SK-N-SH (cell line): ENCODE data around the gene MRPL2. TPM values are rescaled to one million over a fixed set of nuclear protein-coding genes. Genes with fewer than 3 reads are reported as not detected.

Experiments
- CHD2 ChIP-seq: fragments of 150-350 bp; IDR thresholded peaks from 2 replicates; pipeline ENCODE4 v1.6.1; 2018; ENCODE audit warnings: low read length; ENCODE audit not compliant: partially characterized antibody
- EZH2phosphoT487 ChIP-seq: fragments of 200-600 bp; sonication (generic); IDR thresholded peaks from 2 replicates; pipeline ENCODE4 v1.6.1; 2017; ENCODE audit warnings: low read depth, mixed run types, mild to moderate bottlenecking, antibody characterized with exemption, moderate library complexity, borderline replicate concordance
- FOXJ3 ChIP-seq: sonication (generic); formaldehyde crosslinking; IDR thresholded peaks from 2 replicates; pipeline ENCODE4 v1.5.1; 2020; ENCODE audit warnings: mild to moderate bottlenecking, missing genetic modification reagents
- GABPA ChIP-seq: IDR thresholded peaks from 2 replicates; pipeline ENCODE4 v1.4.0; 2012; ENCODE audit warnings: low read depth, mild to moderate bottlenecking
- GATA2 ChIP-seq: sonication (generic); formaldehyde crosslinking; IDR thresholded peaks from 2 replicates; pipeline ENCODE4 v1.5.0; 2020; ENCODE audit warnings: mild to moderate bottlenecking, missing genetic modification reagents
- MEF2A ChIP-seq: IDR thresholded peaks from 2 replicates; pipeline ENCODE4 v1.4.0; 2012; ENCODE audit warnings: low read depth, borderline replicate concordance
- NFIC ChIP-seq: IDR thresholded peaks from 2 replicates; pipeline ENCODE4 v1.4.0; 2012; ENCODE audit warnings: borderline replicate concordance
- POLR2AphosphoS5 ChIP-seq: IDR thresholded peaks from 2 replicates; pipeline ENCODE4 v1.6.1; 2012; ENCODE audit warnings: low read depth, low read length
- RAD21 ChIP-seq: IDR thresholded peaks from 2 replicates; pipeline ENCODE4 v1.6.1; 2012; ENCODE audit warnings: mild to moderate bottlenecking, low read length
- SIN3A ChIP-seq: IDR thresholded peaks from 2 replicates; pipeline ENCODE4 v1.6.1; 2012; ENCODE audit warnings: low read depth, mild to moderate bottlenecking, low read length, moderate library complexity, borderline replicate concordance
- TCF12 ChIP-seq: IDR thresholded peaks from 2 replicates; pipeline ENCODE4 v1.4.0; 2012
- polyA plus RNA-seq, 3 experiments: library from polyadenylated mRNA; depleted of rRNA; stranded (reverse); fragments of >200 nt; gene quantifications; 2 replicates each; pipeline ENCODE4 v1.2.3, GENCODE V29; 2012
- TF ChIP-seq, protein P1 (sequence below): IDR thresholded peaks from 2 replicates; pipeline ENCODE4 v1.6.1; 2012; ENCODE audit warnings: mild to moderate bottlenecking, low read depth, low read length, moderate library complexity
- TF ChIP-seq, protein P2 (sequence below): IDR thresholded peaks from 2 replicates; pipeline ENCODE4 v1.4.0; 2012; ENCODE audit warnings: low read depth
- TF ChIP-seq, protein P3 (sequence below): IDR thresholded peaks from 2 replicates; pipeline ENCODE4 v1.4.0; 2012; ENCODE audit warnings: low read depth, borderline replicate concordance
- TF ChIP-seq, protein P4 (sequence below): IDR thresholded peaks from 2 replicates; pipeline ENCODE4 v1.4.0; 2012; ENCODE audit warnings: low read depth, borderline replicate concordance
- TF ChIP-seq, protein P5 (sequence below): fragments of 200-600 bp; sonication (generic); IDR thresholded peaks from 2 replicates; pipeline ENCODE4 v1.6.1; 2017; ENCODE audit warnings: antibody characterized with exemption, mild to moderate bottlenecking, moderate library complexity

The MRPL2 gene
- polyA plus RNA-seq, 1 of the 3 experiments (the other 2 are of a cell fraction), result 64.7 TPM

DNA sequence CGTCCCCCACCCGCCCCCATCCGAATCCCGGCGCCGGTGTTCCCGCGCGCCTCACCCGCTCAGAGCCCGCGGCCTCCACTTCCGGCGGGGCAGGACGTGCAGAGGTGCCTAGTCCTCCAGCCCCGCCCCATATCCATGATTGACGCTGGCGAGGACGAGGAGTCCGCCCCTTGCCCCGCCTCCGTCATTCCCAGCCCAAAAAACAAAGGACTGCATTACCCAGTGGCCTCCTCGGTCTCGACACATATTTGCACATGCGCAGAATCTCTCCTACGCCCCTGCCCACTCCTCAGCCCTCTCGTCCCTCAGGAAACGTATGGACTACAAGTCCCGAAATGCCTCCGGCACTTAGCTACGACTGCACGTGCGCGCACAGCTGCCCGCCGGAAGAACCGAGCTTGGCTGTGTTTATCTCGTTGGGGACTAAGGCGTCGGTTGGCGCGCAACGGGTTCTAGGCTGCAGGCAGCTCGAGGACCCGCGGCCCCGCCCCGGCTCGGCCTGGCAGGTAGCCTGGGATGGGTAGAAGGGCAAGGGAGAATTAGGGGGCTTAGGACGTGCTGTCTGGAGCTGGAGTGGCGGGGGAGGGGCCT lies 45.3 kb downstream of the MRPL2 start, which contains the start of the genes KLHDC3 and MEA1 (continued):
- TF ChIP-seq, protein P1, sequence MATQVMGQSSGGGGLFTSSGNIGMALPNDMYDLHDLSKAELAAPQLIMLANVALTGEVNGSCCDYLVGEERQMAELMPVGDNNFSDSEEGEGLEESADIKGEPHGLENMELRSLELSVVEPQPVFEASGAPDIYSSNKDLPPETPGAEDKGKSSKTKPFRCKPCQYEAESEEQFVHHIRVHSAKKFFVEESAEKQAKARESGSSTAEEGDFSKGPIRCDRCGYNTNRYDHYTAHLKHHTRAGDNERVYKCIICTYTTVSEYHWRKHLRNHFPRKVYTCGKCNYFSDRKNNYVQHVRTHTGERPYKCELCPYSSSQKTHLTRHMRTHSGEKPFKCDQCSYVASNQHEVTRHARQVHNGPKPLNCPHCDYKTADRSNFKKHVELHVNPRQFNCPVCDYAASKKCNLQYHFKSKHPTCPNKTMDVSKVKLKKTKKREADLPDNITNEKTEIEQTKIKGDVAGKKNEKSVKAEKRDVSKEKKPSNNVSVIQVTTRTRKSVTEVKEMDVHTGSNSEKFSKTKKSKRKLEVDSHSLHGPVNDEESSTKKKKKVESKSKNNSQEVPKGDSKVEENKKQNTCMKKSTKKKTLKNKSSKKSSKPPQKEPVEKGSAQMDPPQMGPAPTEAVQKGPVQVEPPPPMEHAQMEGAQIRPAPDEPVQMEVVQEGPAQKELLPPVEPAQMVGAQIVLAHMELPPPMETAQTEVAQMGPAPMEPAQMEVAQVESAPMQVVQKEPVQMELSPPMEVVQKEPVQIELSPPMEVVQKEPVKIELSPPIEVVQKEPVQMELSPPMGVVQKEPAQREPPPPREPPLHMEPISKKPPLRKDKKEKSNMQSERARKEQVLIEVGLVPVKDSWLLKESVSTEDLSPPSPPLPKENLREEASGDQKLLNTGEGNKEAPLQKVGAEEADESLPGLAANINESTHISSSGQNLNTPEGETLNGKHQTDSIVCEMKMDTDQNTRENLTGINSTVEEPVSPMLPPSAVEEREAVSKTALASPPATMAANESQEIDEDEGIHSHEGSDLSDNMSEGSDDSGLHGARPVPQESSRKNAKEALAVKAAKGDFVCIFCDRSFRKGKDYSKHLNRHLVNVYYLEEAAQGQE, result no peak
- peak; percentile 69 for TF ChIP-seq GABPA
- TF ChIP-seq, protein P2, sequence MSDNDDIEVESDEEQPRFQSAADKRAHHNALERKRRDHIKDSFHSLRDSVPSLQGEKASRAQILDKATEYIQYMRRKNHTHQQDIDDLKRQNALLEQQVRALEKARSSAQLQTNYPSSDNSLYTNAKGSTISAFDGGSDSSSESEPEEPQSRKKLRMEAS, result peak; percentile 65
- TF ChIP-seq SIN3A, result peak; percentile 15; the same call in 1 of the 2 replicates
- 0 out of 2 replicates have a peak, but pooled peaks have one; percentile 34 for TF ChIP-seq FOXJ3 (CRISPR knock-in tag)
- no peak for TF ChIP-seq RAD21
- TF ChIP-seq, protein P3, sequence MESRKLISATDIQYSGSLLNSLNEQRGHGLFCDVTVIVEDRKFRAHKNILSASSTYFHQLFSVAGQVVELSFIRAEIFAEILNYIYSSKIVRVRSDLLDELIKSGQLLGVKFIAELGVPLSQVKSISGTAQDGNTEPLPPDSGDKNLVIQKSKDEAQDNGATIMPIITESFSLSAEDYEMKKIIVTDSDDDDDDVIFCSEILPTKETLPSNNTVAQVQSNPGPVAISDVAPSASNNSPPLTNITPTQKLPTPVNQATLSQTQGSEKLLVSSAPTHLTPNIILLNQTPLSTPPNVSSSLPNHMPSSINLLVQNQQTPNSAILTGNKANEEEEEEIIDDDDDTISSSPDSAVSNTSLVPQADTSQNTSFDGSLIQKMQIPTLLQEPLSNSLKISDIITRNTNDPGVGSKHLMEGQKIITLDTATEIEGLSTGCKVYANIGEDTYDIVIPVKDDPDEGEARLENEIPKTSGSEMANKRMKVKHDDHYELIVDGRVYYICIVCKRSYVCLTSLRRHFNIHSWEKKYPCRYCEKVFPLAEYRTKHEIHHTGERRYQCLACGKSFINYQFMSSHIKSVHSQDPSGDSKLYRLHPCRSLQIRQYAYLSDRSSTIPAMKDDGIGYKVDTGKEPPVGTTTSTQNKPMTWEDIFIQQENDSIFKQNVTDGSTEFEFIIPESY, result no peak
- TF ChIP-seq, protein P4, sequence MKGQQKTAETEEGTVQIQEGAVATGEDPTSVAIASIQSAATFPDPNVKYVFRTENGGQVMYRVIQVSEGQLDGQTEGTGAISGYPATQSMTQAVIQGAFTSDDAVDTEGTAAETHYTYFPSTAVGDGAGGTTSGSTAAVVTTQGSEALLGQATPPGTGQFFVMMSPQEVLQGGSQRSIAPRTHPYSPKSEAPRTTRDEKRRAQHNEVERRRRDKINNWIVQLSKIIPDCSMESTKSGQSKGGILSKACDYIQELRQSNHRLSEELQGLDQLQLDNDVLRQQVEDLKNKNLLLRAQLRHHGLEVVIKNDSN, result peak; percentile 50; the same call in 1 of the 2 replicates
- no peak; the same call in 1 of the 2 replicates for TF ChIP-seq NFIC
- TF ChIP-seq POLR2AphosphoS5, result no peak; the same call in 1 of the 2 replicates
- TF ChIP-seq MEF2A, result no peak
- no peak for TF ChIP-seq EZH2phosphoT487
- TF ChIP-seq GATA2 (CRISPR knock-in tag), result no peak; the same call in 1 of the 2 replicates
- no peak for TF ChIP-seq TCF12
- TF ChIP-seq, protein P5, sequence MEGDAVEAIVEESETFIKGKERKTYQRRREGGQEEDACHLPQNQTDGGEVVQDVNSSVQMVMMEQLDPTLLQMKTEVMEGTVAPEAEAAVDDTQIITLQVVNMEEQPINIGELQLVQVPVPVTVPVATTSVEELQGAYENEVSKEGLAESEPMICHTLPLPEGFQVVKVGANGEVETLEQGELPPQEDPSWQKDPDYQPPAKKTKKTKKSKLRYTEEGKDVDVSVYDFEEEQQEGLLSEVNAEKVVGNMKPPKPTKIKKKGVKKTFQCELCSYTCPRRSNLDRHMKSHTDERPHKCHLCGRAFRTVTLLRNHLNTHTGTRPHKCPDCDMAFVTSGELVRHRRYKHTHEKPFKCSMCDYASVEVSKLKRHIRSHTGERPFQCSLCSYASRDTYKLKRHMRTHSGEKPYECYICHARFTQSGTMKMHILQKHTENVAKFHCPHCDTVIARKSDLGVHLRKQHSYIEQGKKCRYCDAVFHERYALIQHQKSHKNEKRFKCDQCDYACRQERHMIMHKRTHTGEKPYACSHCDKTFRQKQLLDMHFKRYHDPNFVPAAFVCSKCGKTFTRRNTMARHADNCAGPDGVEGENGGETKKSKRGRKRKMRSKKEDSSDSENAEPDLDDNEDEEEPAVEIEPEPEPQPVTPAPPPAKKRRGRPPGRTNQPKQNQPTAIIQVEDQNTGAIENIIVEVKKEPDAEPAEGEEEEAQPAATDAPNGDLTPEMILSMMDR, result no peak
- TF ChIP-seq CHD2, result peak; percentile 50
